HuH-7.5 (cell line): Measurements from ENCODE around the gene CACNG7.

ENCODE experiments used
- DNase-seq: peaks from one replicate; pipeline ENCODE4 v3.0.0; 2011; ENCODE audit warnings: low spot score

CACNG7 gene

DNA sequence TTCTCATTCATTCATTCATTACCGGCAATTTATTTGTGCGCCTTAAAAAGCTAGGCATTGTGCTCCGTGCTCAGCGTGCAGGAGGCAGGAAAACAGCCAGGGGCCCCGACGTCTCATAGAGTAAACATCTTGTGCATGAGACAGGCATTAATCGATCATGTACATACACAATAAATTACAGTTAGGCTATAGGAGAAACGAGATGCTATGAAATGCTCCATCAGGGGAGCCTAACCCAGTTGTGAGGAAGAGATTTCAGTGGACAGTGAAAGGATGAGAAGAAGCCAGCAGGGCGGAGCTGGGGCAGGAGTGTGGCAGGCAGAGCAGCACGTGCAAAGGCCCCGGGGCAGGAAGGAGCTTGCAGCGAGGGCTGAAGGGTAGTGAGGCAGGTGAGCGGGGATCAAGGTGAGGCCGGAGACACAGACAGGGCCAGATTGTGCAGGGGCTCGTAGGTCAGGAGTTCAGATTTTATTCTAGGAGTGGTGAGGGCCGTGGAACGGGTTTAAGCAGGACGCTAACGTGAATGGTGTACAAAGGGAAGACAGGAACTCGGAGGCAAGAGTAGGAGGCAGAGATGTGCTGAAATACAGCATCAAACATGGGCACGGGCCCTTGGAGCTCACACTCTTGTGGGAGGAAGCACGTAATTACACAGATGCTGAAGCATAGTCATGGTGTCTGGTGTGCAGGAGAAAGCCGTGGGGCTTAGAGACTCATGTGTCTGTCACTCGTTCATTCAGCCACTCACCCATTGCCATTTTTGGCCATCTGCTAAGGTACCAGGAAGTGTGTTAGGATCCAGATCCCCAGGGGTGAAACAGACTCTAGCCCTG, 74.6 kb downstream of the CACNG7 start:
- no peak for DNase-seq

DNA sequence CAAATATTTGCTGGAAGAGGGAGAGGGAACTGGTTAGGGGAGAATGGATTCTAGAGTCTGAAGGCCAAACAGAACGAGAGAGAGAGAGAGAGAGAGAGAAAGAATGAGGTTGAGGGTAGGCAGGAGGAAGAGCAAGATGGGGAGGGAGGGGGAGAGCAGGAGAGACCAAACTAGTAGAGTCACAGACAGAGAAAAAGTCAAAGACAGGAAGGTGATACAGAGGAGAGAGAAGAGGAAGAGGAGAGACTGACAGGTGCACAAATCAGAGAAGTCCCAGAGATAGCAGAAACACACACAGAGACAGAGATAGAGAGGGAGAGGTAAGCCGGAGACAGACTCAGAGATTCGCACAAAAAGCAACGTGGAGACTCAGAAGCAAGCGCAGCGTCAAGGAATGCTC, 76.8 kb downstream of the CACNG7 start:
- no peak for DNase-seq

GRCh38 chr19:53988981-53989380, 79.9 kb downstream of the CACNG7 start:
- DNase-seq, result no peak

DNA sequence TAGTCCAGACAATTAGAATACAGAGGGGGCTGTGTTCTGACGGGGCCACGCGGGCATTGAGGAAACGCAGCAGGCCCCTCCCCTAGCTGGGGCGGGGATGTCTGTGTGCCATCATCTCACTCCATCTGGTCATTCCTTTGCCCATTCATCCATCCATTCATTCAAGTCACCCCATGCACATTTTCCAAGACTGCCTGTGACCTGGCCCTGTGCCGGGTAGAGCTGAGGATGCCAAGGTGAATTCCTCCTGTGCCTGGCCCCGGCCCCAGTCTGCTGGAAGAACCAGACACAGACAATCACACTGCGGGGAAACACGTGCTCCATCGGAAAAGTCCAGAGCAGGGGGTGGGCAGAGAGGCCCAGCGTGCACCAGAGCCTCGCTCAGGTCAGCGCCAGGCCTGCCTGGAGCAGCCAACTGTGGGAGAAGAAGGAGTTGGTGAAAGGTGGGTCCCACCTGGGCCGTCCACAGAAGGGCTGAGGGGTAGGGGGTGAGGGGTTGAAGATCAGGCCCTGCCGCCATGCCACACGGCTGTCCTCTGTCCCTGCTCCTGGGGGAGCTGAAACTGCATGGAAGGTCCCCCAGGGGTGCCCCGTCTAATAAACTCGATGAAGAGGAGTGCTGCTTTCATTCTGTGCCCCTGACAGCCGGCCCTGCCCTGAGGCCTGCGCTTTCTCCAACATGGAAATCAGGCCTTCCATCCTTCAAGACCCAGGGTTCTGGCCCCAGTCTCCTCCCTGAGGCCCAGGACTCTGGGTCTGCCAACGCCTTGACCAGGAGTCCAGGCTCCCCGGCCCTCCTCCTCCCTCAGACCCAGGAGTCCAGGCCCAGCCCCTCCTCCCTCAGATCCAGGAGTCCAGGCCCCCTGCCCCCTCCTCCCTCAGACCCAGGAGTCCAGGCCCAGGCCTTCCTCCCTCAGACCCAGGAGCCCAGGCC, 80.8 kb downstream of the CACNG7 start:
- DNase-seq, result no peak

DNA sequence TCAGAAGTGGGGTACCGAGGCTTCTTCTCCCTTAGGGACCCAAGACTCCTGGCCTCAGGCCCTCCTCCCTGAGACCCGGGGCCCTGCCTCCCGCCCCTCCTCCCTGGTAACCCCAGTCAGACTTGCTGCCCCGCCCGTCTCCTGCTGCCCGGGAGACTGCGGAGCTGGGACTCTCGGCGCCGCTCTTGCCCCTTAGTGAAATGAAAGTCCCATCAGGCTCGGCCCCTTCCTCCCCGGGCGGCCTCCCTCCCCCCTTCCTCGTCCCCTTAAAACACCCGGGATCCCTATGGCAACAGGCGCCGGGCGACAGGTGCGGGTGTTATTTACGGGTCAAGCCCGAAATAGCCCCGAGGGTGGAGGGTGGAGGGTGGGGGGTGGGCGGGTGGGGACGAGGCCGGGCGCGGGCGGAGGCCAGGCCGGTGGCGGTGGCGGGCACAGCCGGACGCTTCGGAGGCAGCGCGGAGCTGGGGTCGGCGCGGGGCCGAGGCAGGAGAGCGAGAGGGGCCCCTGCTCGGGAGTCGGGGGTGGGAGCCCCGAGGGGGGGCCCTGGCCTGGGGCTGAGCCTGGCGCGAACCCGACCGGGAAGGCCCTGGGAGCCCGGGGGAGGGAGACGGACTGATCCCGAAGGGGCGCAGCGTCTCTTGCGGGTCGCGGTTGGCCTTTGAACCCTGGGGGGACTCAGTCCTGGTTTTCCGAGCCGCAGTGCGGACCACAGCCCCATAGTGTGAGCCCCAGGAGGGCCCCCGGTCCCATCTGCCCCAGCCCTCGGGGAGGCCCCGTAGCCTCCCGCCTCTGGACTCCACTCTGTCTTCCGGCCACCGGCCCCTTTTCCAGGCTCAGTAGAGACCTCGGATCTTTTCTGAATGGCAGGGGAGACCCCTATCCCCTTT, 82.4 kb downstream of the CACNG7 start, which contains the start of gene CACNG6:
Gene CACNG6, plus strand, starts transcription at position 414 of the 890 bp plus-strand sequence. CDS start 1,241 bp downstream, outside the sequence.
- DNase-seq, result no peak

GRCh38 chr19:53992211-53992610, 83.1 kb downstream of the CACNG7 start:
- no peak for DNase-seq

- DNase-seq, result no peak
Observed at GRCh38 chr19:53992815-53993214, 83.7 kb downstream of the CACNG7 start.

GRCh38 chr19:53993448-53993847, 84.4 kb downstream of the CACNG7 start:
- no peak for DNase-seq
